ENCODE results near the gene PRRT4.
A peak's percentile ranks its signal among the peaks of the same experiment; 100 is the strongest.

The PRRT4 gene

GRCh38 chr7:128370491-128370890 lies 9.0 kb upstream of the PRRT4 start:
- DNase-seq = no peak

GRCh38 chr7:128366986-128367385 lies 5.5 kb upstream of the PRRT4 start:
- no peak for DNase-seq

GRCh38 chr7:128366300-128366699 lies 4.8 kb upstream of the PRRT4 start:
- no peak for DNase-seq

- no peak for DNase-seq
Observed at GRCh38 chr7:128365432-128365831, 3.9 kb upstream of the PRRT4 start.

GRCh38 chr7:128364166-128364870 lies 2.8 kb upstream of the PRRT4 start:
- no peak for DNase-seq

- no peak for DNase-seq
Observed at GRCh38 chr7:128363261-128363721, 1.8 kb upstream of the PRRT4 start.

GRCh38 chr7:128362670-128363069 lies 1.2 kb upstream of the PRRT4 start:
- no peak for DNase-seq

GRCh38 chr7:128360359-128360678 lies 1.2 kb downstream of the PRRT4 start:
- DNase-seq = no peak

GRCh38 chr7:128359939-128360338 lies 1.6 kb downstream of the PRRT4 start:
- DNase-seq = no peak

- DNase-seq = no peak
Observed at GRCh38 chr7:128359336-128359735, 2.2 kb downstream of the PRRT4 start.

- no peak for DNase-seq
Observed at GRCh38 chr7:128358233-128358632, 3.3 kb downstream of the PRRT4 start.

GRCh38 chr7:128357217-128357613 lies 4.3 kb downstream of the PRRT4 start:
- no peak for DNase-seq

GRCh38 chr7:128356546-128357216 lies 4.8 kb downstream of the PRRT4 start:
- no peak for DNase-seq

- DNase-seq = no peak
Observed at GRCh38 chr7:128353610-128354009, 7.9 kb downstream of the PRRT4 start.

GRCh38 chr7:128353189-128353588 lies 8.3 kb downstream of the PRRT4 start:
- DNase-seq = no peak

- no peak for DNase-seq
Observed at GRCh38 chr7:128352636-128353035, 8.9 kb downstream of the PRRT4 start.

GRCh38 chr7:128352153-128352537 lies 9.3 kb downstream of the PRRT4 start:
- DNase-seq = peak; percentile 45

GRCh38 chr7:128351296-128352152 lies 10.0 kb downstream of the PRRT4 start:
- peak; percentile 20 for DNase-seq

- no peak for DNase-seq
Observed at GRCh38 chr7:128350708-128351295, 10.7 kb downstream of the PRRT4 start.

GRCh38 chr7:128349466-128349825 lies 12.0 kb downstream of the PRRT4 start:
- no peak for DNase-seq

- peak; percentile 54 for DNase-seq
Observed at GRCh38 chr7:128347647-128348097, 13.8 kb downstream of the PRRT4 start.

- DNase-seq = no peak
Observed at GRCh38 chr7:128344431-128344774, 17.1 kb downstream of the PRRT4 start.

Measured in activated CD8-positive, alpha-beta memory T cell treated with anti-CD3 and anti-CD28 coated beads, Interleukin-2, amount 50 U/mL, for 4 hours (primary cell).